ENCODE measurements around the gene GAS2L1.

DNA sequence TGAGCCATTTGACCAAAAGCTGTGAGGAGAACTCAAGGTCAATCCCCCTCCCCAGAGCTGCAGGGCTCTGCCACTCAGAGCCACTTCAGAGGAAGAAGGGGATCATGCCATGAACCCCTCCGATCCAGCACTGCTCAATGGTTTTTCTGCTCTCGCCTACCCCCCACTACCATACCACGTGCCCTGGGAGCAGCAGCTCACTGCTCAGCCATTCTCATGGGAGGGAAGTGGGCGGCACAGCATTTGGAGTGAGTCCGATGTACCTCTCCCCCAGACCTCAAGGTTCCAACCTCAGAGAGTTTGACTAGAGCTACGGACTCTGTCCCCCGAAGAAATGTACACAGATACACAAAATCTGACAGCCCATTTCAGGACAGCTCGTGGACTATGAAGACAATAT, 47.4 kb downstream of the GAS2L1 start:
- TF ChIP-seq JUNB (IDR thresholded peaks at IDR 0.05) (no peak), POLR2A (IDR thresholded peaks at IDR 0.05; ENCODE audit: low read length) (no peak), HOXB5 (CRISPR knock-in tag; IDR thresholded peaks at IDR 0.05) (no peak), ESRRA (IDR thresholded peaks at IDR 0.05; ENCODE audit: borderline replicate concordance, low read length) (no peak), CEBPB (IDR thresholded peaks at IDR 0.05) (no peak), ELK1 (IDR thresholded peaks at IDR 0.05; ENCODE audit: low read depth, low read length) (no peak), E2F6 (IDR thresholded peaks at IDR 0.05; ENCODE audit: borderline replicate concordance, low read depth) (no peak), SMC3 (IDR thresholded peaks at IDR 0.05) (no peak), CHD2 (IDR thresholded peaks at IDR 0.05; ENCODE audit: low read length, partially characterized antibody) (no peak), EP300 (IDR thresholded peaks at IDR 0.05) (no peak), BHLHE40 (IDR thresholded peaks at IDR 0.05; ENCODE audit: low read depth, low read length) (no peak), CBX8 (IDR thresholded peaks at IDR 0.05) (no peak)
- TF ChIP-seq, protein P1, sequence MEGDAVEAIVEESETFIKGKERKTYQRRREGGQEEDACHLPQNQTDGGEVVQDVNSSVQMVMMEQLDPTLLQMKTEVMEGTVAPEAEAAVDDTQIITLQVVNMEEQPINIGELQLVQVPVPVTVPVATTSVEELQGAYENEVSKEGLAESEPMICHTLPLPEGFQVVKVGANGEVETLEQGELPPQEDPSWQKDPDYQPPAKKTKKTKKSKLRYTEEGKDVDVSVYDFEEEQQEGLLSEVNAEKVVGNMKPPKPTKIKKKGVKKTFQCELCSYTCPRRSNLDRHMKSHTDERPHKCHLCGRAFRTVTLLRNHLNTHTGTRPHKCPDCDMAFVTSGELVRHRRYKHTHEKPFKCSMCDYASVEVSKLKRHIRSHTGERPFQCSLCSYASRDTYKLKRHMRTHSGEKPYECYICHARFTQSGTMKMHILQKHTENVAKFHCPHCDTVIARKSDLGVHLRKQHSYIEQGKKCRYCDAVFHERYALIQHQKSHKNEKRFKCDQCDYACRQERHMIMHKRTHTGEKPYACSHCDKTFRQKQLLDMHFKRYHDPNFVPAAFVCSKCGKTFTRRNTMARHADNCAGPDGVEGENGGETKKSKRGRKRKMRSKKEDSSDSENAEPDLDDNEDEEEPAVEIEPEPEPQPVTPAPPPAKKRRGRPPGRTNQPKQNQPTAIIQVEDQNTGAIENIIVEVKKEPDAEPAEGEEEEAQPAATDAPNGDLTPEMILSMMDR (IDR thresholded peaks at IDR 0.05) = no peak

Measured in A549 (cell line).